ENCODE measurements around the gene PPIF. TPM values are rescaled to one million over a fixed set of nuclear protein-coding genes. Genes with fewer than 3 reads are reported as not detected.
A peak's percentile ranks its signal among the peaks of the same experiment; 100 is the strongest.

PPIF gene
- total and polyA plus RNA-seq, 2 of the 13 experiments (the other 11 are each of a cell fraction or from before 2014, with no cell fraction given) = 147 to 157 TPM

DNA sequence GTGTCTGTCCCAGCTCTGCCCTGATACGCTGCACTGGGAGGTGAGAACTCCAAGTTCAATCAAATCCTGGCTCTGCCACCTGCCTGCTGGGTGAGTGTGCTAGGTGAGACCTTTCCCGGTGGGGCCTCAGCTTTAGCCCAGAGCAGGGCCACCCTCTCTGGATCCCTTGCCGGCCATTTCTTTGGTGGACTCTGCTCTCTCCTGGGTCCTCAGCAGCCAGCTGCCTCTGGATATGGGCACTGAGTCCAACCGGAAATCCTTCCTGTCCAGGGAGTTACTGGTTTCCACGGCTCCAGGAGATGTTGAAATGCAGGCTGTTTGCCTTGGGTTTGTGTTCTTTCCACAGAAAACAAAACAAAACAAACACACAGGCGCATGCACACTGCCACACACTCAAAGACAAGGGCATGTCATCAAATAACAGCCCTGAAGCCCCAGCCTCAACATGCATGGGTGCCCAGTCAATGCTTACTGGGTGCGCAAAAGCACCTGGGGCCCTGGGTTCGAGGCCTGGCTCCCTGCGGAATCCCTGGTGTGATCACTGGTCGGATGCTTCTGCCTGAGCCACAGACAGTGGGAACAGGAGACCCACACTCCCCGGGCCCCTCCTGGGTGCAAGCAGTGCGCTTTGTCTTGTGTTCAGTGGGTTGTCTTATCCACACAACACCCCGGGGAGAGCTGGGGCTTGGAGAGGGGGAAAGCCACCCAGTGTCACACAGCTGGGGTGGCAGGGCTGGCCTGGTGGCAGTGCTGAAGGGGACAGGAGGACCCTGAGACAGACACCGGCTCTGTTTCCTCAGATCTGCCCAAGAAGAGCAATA is 33.1 kb downstream of the PPIF start (continued):
- TF ChIP-seq, protein P1, sequence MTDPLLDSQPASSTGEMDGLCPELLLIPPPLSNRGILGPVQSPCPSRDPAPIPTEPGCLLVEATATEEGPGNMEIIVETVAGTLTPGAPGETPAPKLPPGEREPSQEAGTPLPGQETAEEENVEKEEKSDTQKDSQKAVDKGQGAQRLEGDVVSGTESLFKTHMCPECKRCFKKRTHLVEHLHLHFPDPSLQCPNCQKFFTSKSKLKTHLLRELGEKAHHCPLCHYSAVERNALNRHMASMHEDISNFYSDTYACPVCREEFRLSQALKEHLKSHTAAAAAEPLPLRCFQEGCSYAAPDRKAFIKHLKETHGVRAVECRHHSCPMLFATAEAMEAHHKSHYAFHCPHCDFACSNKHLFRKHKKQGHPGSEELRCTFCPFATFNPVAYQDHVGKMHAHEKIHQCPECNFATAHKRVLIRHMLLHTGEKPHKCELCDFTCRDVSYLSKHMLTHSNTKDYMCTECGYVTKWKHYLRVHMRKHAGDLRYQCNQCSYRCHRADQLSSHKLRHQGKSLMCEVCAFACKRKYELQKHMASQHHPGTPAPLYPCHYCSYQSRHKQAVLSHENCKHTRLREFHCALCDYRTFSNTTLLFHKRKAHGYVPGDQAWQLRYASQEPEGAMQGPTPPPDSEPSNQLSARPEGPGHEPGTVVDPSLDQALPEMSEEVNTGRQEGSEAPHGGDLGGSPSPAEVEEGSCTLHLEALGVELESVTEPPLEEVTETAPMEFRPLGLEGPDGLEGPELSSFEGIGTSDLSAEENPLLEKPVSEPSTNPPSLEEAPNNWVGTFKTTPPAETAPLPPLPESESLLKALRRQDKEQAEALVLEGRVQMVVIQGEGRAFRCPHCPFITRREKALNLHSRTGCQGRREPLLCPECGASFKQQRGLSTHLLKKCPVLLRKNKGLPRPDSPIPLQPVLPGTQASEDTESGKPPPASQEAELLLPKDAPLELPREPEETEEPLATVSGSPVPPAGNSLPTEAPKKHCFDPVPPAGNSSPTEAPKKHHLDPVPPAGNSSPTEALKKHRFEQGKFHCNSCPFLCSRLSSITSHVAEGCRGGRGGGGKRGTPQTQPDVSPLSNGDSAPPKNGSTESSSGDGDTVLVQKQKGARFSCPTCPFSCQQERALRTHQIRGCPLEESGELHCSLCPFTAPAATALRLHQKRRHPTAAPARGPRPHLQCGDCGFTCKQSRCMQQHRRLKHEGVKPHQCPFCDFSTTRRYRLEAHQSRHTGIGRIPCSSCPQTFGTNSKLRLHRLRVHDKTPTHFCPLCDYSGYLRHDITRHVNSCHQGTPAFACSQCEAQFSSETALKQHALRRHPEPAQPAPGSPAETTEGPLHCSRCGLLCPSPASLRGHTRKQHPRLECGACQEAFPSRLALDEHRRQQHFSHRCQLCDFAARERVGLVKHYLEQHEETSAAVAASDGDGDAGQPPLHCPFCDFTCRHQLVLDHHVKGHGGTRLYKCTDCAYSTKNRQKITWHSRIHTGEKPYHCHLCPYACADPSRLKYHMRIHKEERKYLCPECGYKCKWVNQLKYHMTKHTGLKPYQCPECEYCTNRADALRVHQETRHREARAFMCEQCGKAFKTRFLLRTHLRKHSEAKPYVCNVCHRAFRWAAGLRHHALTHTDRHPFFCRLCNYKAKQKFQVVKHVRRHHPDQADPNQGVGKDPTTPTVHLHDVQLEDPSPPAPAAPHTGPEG (CRISPR knock-in tag; IDR thresholded peaks at IDR 0.05) = 0 out of 2 replicates have a peak, but pooled peaks have one; percentile 5
- TF ChIP-seq, protein P2, sequence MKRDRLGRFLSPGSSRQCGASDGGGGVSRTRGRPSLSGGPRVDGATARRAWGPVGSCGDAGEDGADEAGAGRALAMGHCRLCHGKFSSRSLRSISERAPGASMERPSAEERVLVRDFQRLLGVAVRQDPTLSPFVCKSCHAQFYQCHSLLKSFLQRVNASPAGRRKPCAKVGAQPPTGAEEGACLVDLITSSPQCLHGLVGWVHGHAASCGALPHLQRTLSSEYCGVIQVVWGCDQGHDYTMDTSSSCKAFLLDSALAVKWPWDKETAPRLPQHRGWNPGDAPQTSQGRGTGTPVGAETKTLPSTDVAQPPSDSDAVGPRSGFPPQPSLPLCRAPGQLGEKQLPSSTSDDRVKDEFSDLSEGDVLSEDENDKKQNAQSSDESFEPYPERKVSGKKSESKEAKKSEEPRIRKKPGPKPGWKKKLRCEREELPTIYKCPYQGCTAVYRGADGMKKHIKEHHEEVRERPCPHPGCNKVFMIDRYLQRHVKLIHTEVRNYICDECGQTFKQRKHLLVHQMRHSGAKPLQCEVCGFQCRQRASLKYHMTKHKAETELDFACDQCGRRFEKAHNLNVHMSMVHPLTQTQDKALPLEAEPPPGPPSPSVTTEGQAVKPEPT (CRISPR knock-in tag; IDR thresholded peaks at IDR 0.05; ENCODE audit: low read depth) = no peak; the same call in 1 of the 2 replicates
- TF ChIP-seq PRPF4 (IDR thresholded peaks at IDR 0.05; ENCODE audit: low read depth, low read length, poor library complexity, severe bottlenecking) = no peak
- no peak; the same call in 1 of the 2 replicates for TF ChIP-seq RFX3 (CRISPR knock-in tag; IDR thresholded peaks at IDR 0.05)
- TF ChIP-seq PBX3 (CRISPR knock-in tag; IDR thresholded peaks at IDR 0.05; ENCODE audit: borderline replicate concordance) = no peak
- TF ChIP-seq KDM2A (CRISPR knock-in tag; IDR thresholded peaks at IDR 0.05; ENCODE audit: borderline replicate concordance, low read depth) = peak; percentile 39; the same call in 1 of the 2 replicates
- TF ChIP-seq ZNF550 (CRISPR knock-in tag; IDR thresholded peaks at IDR 0.05; ENCODE audit: borderline replicate concordance) = no peak
- TF ChIP-seq, protein P3, sequence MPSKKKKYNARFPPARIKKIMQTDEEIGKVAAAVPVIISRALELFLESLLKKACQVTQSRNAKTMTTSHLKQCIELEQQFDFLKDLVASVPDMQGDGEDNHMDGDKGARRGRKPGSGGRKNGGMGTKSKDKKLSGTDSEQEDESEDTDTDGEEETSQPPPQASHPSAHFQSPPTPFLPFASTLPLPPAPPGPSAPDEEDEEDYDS (CRISPR knock-in tag; IDR thresholded peaks at IDR 0.05) = peak; percentile 80
- TF ChIP-seq ERF (CRISPR knock-in tag; IDR thresholded peaks at IDR 0.05) = peak; percentile 87
- no peak for TF ChIP-seq MATR3 (CRISPR knock-in tag; IDR thresholded peaks at IDR 0.05)
- TF ChIP-seq ETV5 (CRISPR knock-in tag; IDR thresholded peaks at IDR 0.05; ENCODE audit: borderline replicate concordance) = peak; percentile 97
- TF ChIP-seq GABPA (IDR thresholded peaks at IDR 0.05; ENCODE audit: low read depth, low read length) = peak; percentile 45
- TF ChIP-seq GABPA (CRISPR knock-in tag; IDR thresholded peaks at IDR 0.05; ENCODE audit: low read depth) = peak; percentile 88
- TF ChIP-seq DPF2 (CRISPR knock-in tag; IDR thresholded peaks at IDR 0.05; ENCODE audit: borderline replicate concordance, low read depth) = peak; percentile 92
- TF ChIP-seq ZNF337 (CRISPR knock-in tag; IDR thresholded peaks at IDR 0.05; ENCODE audit: borderline replicate concordance, low read depth) = peak; percentile 87; the same call in 1 of the 2 replicates
- peak; percentile 90; the same call in 1 of the 2 replicates for TF ChIP-seq SSRP1 (CRISPR knock-in tag; IDR thresholded peaks at IDR 0.05)
- no peak for TF ChIP-seq RNF219 (CRISPR knock-in tag; IDR thresholded peaks at IDR 0.05)

Data from HepG2 (cell line).